ENCODE data around the gene CELF1. TPM values are rescaled to one million over a fixed set of nuclear protein-coding genes. Genes with fewer than 3 reads are reported as not detected.

CELF1 gene
- total RNA-seq, 1 donor from 2014 or later, result 82.2 TPM

- H3K4me3 Mint-ChIP-seq (ENCODE audit: unreplicated experiment), result no peak overlapping the region
- no peaks in the 10 kb centered on the region for H3K9me3 Mint-ChIP-seq (ENCODE audit: low read depth)
- H3K36me3 Mint-ChIP-seq (ENCODE audit: low read depth), result peaks cover 25% of the 10 kb centered on the region
- no peaks in the 10 kb centered on the region for H3K27me3 Mint-ChIP-seq (ENCODE audit: low read depth)
- TF ChIP-seq, protein P1, sequence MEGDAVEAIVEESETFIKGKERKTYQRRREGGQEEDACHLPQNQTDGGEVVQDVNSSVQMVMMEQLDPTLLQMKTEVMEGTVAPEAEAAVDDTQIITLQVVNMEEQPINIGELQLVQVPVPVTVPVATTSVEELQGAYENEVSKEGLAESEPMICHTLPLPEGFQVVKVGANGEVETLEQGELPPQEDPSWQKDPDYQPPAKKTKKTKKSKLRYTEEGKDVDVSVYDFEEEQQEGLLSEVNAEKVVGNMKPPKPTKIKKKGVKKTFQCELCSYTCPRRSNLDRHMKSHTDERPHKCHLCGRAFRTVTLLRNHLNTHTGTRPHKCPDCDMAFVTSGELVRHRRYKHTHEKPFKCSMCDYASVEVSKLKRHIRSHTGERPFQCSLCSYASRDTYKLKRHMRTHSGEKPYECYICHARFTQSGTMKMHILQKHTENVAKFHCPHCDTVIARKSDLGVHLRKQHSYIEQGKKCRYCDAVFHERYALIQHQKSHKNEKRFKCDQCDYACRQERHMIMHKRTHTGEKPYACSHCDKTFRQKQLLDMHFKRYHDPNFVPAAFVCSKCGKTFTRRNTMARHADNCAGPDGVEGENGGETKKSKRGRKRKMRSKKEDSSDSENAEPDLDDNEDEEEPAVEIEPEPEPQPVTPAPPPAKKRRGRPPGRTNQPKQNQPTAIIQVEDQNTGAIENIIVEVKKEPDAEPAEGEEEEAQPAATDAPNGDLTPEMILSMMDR (IDR thresholded peaks at IDR 0.05), result no peak
- peaks cover 8% of the 10 kb centered on the region for H3K4me1 Mint-ChIP-seq (ENCODE audit: low read depth)
- DNase-seq (ENCODE audit: low spot score), result no peak
- H3K27ac Mint-ChIP-seq (ENCODE audit: unreplicated experiment), result no peak overlapping the region
Observed at GRCh38 chr11:47488111-47488510, 64.8 kb downstream of the CELF1 start.

GRCh38 chr11:47487421-47487820 lies 65.5 kb downstream of the CELF1 start:
- H3K27me3 Mint-ChIP-seq (ENCODE audit: low read depth), result no peaks in the 10 kb centered on the region
- peaks cover 28% of the 10 kb centered on the region for H3K36me3 Mint-ChIP-seq (ENCODE audit: low read depth)
- H3K4me3 Mint-ChIP-seq (ENCODE audit: unreplicated experiment), result no peak overlapping the region
- TF ChIP-seq, protein P1 (IDR thresholded peaks at IDR 0.05), result no peak
- no peak overlapping the region for H3K27ac Mint-ChIP-seq (ENCODE audit: unreplicated experiment)
- no peaks in the 10 kb centered on the region for H3K9me3 Mint-ChIP-seq (ENCODE audit: low read depth)
- DNase-seq (ENCODE audit: low spot score), result no peak
- H3K4me1 Mint-ChIP-seq (ENCODE audit: low read depth), result peaks cover 8% of the 10 kb centered on the region

GRCh38 chr11:47485107-47485506 lies 67.8 kb downstream of the CELF1 start:
- TF ChIP-seq, protein P1 (IDR thresholded peaks at IDR 0.05), result no peak

DNA sequence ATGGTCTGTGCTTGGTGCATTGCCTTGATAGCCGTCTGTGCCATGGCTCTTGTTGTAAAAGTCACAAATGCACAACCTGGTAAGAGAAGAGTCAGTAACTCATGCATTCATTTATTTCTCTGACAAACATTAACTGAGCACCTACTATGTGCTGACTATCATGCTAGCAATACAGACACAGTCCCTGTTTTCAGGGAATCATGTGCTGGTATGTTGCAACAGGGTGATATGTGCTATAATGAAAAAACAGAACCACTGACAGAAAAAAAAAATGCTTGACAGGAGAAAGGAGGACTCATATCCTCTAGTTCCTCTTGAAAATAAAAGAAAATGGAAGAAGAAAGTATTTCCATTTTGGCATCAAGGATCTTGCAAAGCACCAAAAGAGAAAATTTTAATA lies 69.5 kb downstream of the CELF1 start:
- DNase-seq (ENCODE audit: low spot score), result no peak
- TF ChIP-seq, protein P1 (IDR thresholded peaks at IDR 0.05), result no peak
- Mint-ChIP-seq H3K9me3 (ENCODE audit: low read depth) (no peaks in the 10 kb centered on the region), H3K27me3 (ENCODE audit: low read depth) (no peaks in the 10 kb centered on the region), H3K27ac (ENCODE audit: unreplicated experiment) (no peak overlapping the region), H3K4me3 (ENCODE audit: unreplicated experiment) (no peak overlapping the region), H3K4me1 (ENCODE audit: low read depth) (peaks cover 8% of the 10 kb centered on the region), H3K36me3 (ENCODE audit: low read depth) (peaks cover 46% of the 10 kb centered on the region)

More at GRCh38 chr11:47485107-47485506, 67.8 kb downstream of the CELF1 start:
- Mint-ChIP-seq H3K36me3 (ENCODE audit: low read depth) (peaks cover 38% of the 10 kb centered on the region), H3K27ac (ENCODE audit: unreplicated experiment) (peak overlapping the region; percentile 5), H3K27me3 (ENCODE audit: low read depth) (no peaks in the 10 kb centered on the region), H3K9me3 (ENCODE audit: low read depth) (no peaks in the 10 kb centered on the region), H3K4me1 (ENCODE audit: low read depth) (peaks cover 8% of the 10 kb centered on the region), H3K4me3 (ENCODE audit: unreplicated experiment) (no peak overlapping the region)
- DNase-seq (ENCODE audit: low spot score), result no peak

- Mint-ChIP-seq H3K27me3 (ENCODE audit: low read depth) (no peaks in the 10 kb centered on the region), H3K27ac (ENCODE audit: unreplicated experiment) (no peak overlapping the region), H3K4me3 (ENCODE audit: unreplicated experiment) (no peak overlapping the region), H3K36me3 (ENCODE audit: low read depth) (peaks cover 48% of the 10 kb centered on the region), H3K4me1 (ENCODE audit: low read depth) (peaks cover 8% of the 10 kb centered on the region), H3K9me3 (ENCODE audit: low read depth) (no peaks in the 10 kb centered on the region)
- TF ChIP-seq, protein P1 (IDR thresholded peaks at IDR 0.05), result no peak
- DNase-seq (ENCODE audit: low spot score), result no peak
Observed at GRCh38 chr11:47480762-47481161, 72.2 kb downstream of the CELF1 start.
